PC-9 (cell line): ENCODE measurements around the gene SERTAD1.

Experiments
- EZH2 ChIP-seq: fragments of 200-600 bp; sonication (generic); IDR thresholded peaks from 2 replicates; pipeline ENCODE4 v1.8.0; 2017; ENCODE audit warnings: antibody characterized with exemption, low read depth
- TF ChIP-seq, protein P1 (sequence below): fragments of 200-600 bp; sonication (generic); conservative IDR thresholded peaks from 2 replicates; pipeline ENCODE4 v1.6.1; 2017; ENCODE audit warnings: mixed run types, antibody characterized with exemption, mild to moderate bottlenecking, moderate library complexity

DNA sequence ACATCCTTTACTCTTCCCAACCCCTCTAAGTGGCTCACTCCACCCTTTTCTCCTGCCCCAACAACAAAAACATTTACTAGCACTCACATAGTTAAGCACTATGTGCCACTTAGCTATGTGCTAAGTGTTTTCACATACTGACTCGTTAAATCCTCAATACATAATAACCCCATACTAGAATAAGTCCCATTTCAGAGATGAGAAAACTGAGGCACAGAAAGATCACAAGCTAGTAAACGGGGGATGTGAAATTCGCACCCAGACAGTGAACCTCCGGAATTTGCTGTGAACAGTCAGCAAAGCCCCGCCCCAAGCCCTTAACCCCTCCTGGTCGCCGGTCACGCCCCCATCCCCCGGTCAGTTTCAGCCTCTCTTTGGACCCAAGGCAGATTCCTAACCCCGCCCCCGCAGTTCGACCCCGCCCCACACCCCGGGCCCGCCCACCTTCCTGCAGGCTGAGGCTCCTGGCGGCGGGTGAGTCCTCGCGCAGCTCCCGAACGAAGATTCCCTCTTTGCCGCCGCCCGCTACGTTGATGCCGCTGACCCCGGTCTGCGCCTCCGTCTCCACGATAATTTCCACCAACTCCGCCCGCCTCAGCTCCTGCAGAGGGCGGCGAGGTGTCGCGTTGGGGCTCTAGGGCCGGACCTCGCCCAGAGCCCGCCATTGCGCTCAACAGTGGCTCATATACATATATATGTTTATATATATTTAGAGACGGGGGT lies 22.4 kb downstream of the SERTAD1 start:
- TF ChIP-seq, protein P1, sequence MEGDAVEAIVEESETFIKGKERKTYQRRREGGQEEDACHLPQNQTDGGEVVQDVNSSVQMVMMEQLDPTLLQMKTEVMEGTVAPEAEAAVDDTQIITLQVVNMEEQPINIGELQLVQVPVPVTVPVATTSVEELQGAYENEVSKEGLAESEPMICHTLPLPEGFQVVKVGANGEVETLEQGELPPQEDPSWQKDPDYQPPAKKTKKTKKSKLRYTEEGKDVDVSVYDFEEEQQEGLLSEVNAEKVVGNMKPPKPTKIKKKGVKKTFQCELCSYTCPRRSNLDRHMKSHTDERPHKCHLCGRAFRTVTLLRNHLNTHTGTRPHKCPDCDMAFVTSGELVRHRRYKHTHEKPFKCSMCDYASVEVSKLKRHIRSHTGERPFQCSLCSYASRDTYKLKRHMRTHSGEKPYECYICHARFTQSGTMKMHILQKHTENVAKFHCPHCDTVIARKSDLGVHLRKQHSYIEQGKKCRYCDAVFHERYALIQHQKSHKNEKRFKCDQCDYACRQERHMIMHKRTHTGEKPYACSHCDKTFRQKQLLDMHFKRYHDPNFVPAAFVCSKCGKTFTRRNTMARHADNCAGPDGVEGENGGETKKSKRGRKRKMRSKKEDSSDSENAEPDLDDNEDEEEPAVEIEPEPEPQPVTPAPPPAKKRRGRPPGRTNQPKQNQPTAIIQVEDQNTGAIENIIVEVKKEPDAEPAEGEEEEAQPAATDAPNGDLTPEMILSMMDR = no peak
- no peak for TF ChIP-seq EZH2
